Glomerular endothelial cell (primary cell): ENCODE results near the gene NCDN. TPM values are rescaled to one million over a fixed set of nuclear protein-coding genes. Genes with fewer than 3 reads are reported as not detected.

Experiments
- DNase-seq: peaks from one replicate; pipeline ENCODE4 v3.0.0-alpha.2; 2011; ENCODE audit warnings: low read depth, low spot score; ENCODE audit errors: extremely low read depth
- total RNA-seq: library from RNA; depleted of rRNA; stranded (reverse); fragments of >200 nt; gene quantifications from 2 replicates; pipeline ENCODE4 v1.2.3, GENCODE V29; 2015

Gene NCDN
- total RNA-seq, 1 donor from 2014 or later, result 28.5 TPM

- no peak for DNase-seq
Measured at GRCh38 chr1:35589516-35590427, 32.2 kb downstream of the NCDN start.

- DNase-seq, result no peak
Measured at GRCh38 chr1:35590476-35591040, 33.0 kb downstream of the NCDN start.

- no peak for DNase-seq
Measured at GRCh38 chr1:35591211-35591610, 33.6 kb downstream of the NCDN start.

- no peak for DNase-seq
Measured at GRCh38 chr1:35592991-35593769, 35.6 kb downstream of the NCDN start.

- DNase-seq, result no peak
Measured at GRCh38 chr1:35594005-35594760, 36.6 kb downstream of the NCDN start.

GRCh38 chr1:35595684-35596083 is 38.1 kb downstream of the NCDN start:
- DNase-seq, result no peak

- no peak for DNase-seq
Measured at GRCh38 chr1:35597870-35598269, 40.3 kb downstream of the NCDN start.

- no peak for DNase-seq
Measured at GRCh38 chr1:35598895-35599294, 41.3 kb downstream of the NCDN start.

GRCh38 chr1:35599411-35599810 is 41.8 kb downstream of the NCDN start:
- DNase-seq, result no peak

- DNase-seq, result no peak
Measured at GRCh38 chr1:35600593-35600992, 43.0 kb downstream of the NCDN start.

GRCh38 chr1:35603468-35603867 is 45.9 kb downstream of the NCDN start:
- no peak for DNase-seq

GRCh38 chr1:35603941-35604340 is 46.3 kb downstream of the NCDN start:
- no peak for DNase-seq

- no peak for DNase-seq
Measured at GRCh38 chr1:35605071-35605866, 47.7 kb downstream of the NCDN start.

GRCh38 chr1:35605867-35606182 is 48.2 kb downstream of the NCDN start:
- DNase-seq, result no peak

GRCh38 chr1:35611655-35612054 is 54.1 kb downstream of the NCDN start:
- DNase-seq, result no peak

GRCh38 chr1:35615440-35615839 is 57.8 kb downstream of the NCDN start:
- no peak for DNase-seq
